A673 (cell line): ENCODE data around the gene KLHL30. TPM values are rescaled to one million over a fixed set of nuclear protein-coding genes. Genes with fewer than 3 reads are reported as not detected.

ENCODE experiments used
- BruUV-seq: library from RNA; stranded (reverse); fragments of 400-500 nt; replicated peaks from 2 replicates; lab custom pipeline; 2021; lab: Mats Ljungman, UMichigan
- CTCF ChIA-PET: fragments of 300-600 bp; sonication (Branson Sonifier 250); formaldehyde crosslinking; loops from one replicate; lab custom pipeline; 2022; ENCODE audit warnings: antibody characterized with exemption; lab: Charles Lee
- POLR2A ChIA-PET: fragments of 300-600 bp; sonication (Branson Sonifier 250); formaldehyde crosslinking; loops from one replicate; lab custom pipeline; 2022; ENCODE audit warnings: antibody characterized with exemption; ENCODE audit not compliant: low non-redundant PET; lab: Charles Lee
- DNase-seq: peaks from one replicate; pipeline ENCODE4 v3.0.0-alpha.2; 2015; ENCODE audit warnings: low spot score
- H3K27ac ChIP-seq: fragments of 200-600 bp; sonication (generic); 2 replicates; pipeline ENCODE4 v1.5.1; 2016; ENCODE audit warnings: mixed run types, low read depth, mild to moderate bottlenecking, mixed read lengths, antibody characterized with exemption, low read length; ENCODE audit not compliant: poor library complexity, severe bottlenecking
- H3K27me3 ChIP-seq: fragments of 200-600 bp; sonication (generic); replicated peaks from 2 replicates; pipeline ENCODE4 v1.6.1; 2017; ENCODE audit warnings: mixed run types, low read depth, mild to moderate bottlenecking, mixed read lengths, antibody characterized with exemption, low read length; ENCODE audit not compliant: insufficient read depth, poor library complexity
- H3K36me3 ChIP-seq: fragments of 200-600 bp; sonication (generic); 2 replicates; pipeline ENCODE4 v1.6.1; 2016; ENCODE audit warnings: mixed run types, mild to moderate bottlenecking, mixed read lengths, antibody characterized with exemption, low read length; ENCODE audit not compliant: insufficient read depth, poor library complexity, severe bottlenecking
- H3K4me1 ChIP-seq: fragments of 200-600 bp; sonication (generic); 2 replicates; pipeline ENCODE4 v1.6.1; 2017; ENCODE audit warnings: mixed run types, mild to moderate bottlenecking, mixed read lengths, antibody characterized with exemption, low read length; ENCODE audit not compliant: insufficient read depth, poor library complexity, severe bottlenecking
- H3K4me3 ChIP-seq: fragments of 200-600 bp; sonication (generic); 2 replicates; pipeline ENCODE4 v1.5.1; 2016; ENCODE audit warnings: low read depth, mixed run types, mild to moderate bottlenecking, mixed read lengths, low read length; ENCODE audit not compliant: poor library complexity, severe bottlenecking
- H3K9me3 ChIP-seq: fragments of 200-600 bp; sonication (generic); 2 replicates; pipeline ENCODE4 v1.6.1; 2016; ENCODE audit warnings: mixed run types, low read depth, mild to moderate bottlenecking, mixed read lengths, antibody characterized with exemption, low read length; ENCODE audit not compliant: poor library complexity, severe bottlenecking
- CTCF ChIP-seq: fragments of 300-800, 200-600 bp; sonication (generic); conservative IDR thresholded peaks from 2 replicates; pipeline ENCODE4 v1.5.1; 2017; ENCODE audit warnings: low read depth, mild to moderate bottlenecking, antibody characterized with exemption, low read length, moderate library complexity, mixed read lengths
- EZH2 ChIP-seq: fragments of 200-600 bp; sonication (generic); IDR thresholded peaks from 2 replicates; pipeline ENCODE4 v1.6.1; 2017; ENCODE audit warnings: borderline replicate concordance, low read depth, mild to moderate bottlenecking, mixed read lengths, antibody characterized with exemption, low read length; ENCODE audit not compliant: poor library complexity, severe bottlenecking
- intact Hi-C: fragments of 100-400 bp; cut with micrococcal nuclease; formaldehyde crosslinking; loops from one replicate; pipeline ENCODE4 v1.10.0; 2022; ENCODE audit not compliant: unreplicated experiment
- total RNA-seq: library from RNA; stranded (reverse); gene quantifications from 2 replicates; pipeline ENCODE4 v1.2.3, GENCODE V29; 2021

Gene KLHL30
- total RNA-seq, 1 experiment from 2014 or later = not detected

GRCh38 chr2:238129166-238130010 lies 9.1 kb upstream of the KLHL30 start:
- BruUV-seq = no TSS peak
- no peak overlapping the region for H3K27ac ChIP-seq
- TF ChIP-seq CTCF (no peak), EZH2 (no peak)
- no peak overlapping the region for H3K4me3 ChIP-seq
- no peaks in the 10 kb centered on the region for H3K36me3 ChIP-seq
- no peaks in the 10 kb centered on the region for H3K9me3 ChIP-seq
- CTCF ChIA-PET = no interaction called here
- no peaks in the 10 kb centered on the region for H3K4me1 ChIP-seq
- DNase-seq = no peak
- intact Hi-C loops = no loop called here
- POLR2A ChIA-PET = no interaction called here
- no peaks in the 10 kb centered on the region for H3K27me3 ChIP-seq

GRCh38 chr2:238130111-238130695 lies 8.3 kb upstream of the KLHL30 start:
- no peak for DNase-seq
- H3K4me3 ChIP-seq = no peak overlapping the region
- ChIA-PET CTCF (no interaction called here), POLR2A (no interaction called here)
- H3K9me3 ChIP-seq = no peaks in the 10 kb centered on the region
- intact Hi-C loops = no loop called here
- no TSS peak for BruUV-seq
- no peaks in the 10 kb centered on the region for H3K36me3 ChIP-seq
- no peak for TF ChIP-seq EZH2
- no peak for TF ChIP-seq CTCF
- no peak overlapping the region for H3K27ac ChIP-seq
- H3K4me1 ChIP-seq = no peaks in the 10 kb centered on the region
- H3K27me3 ChIP-seq = no peaks in the 10 kb centered on the region

- H3K4me1 ChIP-seq = no peaks in the 10 kb centered on the region
- H3K9me3 ChIP-seq = no peaks in the 10 kb centered on the region
- H3K36me3 ChIP-seq = no peaks in the 10 kb centered on the region
- H3K27ac ChIP-seq = no peak overlapping the region
- intact Hi-C loops = no loop called here
- DNase-seq = no peak
- H3K4me3 ChIP-seq = no peak overlapping the region
- BruUV-seq = no TSS peak
- ChIA-PET POLR2A (no interaction called here), CTCF (no interaction called here)
- TF ChIP-seq EZH2 = no peak
- no peak for TF ChIP-seq CTCF
- no peaks in the 10 kb centered on the region for H3K27me3 ChIP-seq
Observed at GRCh38 chr2:238130696-238131628, 7.5 kb upstream of the KLHL30 start.
